ENCODE data around the gene IGF2BP2.
"Not testable (repeated sequence)": the region's sequence is repeated elsewhere in the genome, so short reads cannot be mapped to it uniquely, and the experiment has no call there.

IGF2BP2 gene

GRCh38 chr3:185711255-185711870 lies 113.5 kb downstream of the IGF2BP2 start:
- peak in 1 of 2 experiments; percentile 29 for DNase-seq (ENCODE audit: low read depth in 2 of 2)

- no peak for DNase-seq (ENCODE audit: low read depth in 2 of 2)
These were observed 115.4 kb downstream of the IGF2BP2 start for GRCh38 chr3:185709251-185709955.

- no peak for DNase-seq (ENCODE audit: low read depth in 2 of 2)
These were observed 116.5 kb downstream of the IGF2BP2 start for GRCh38 chr3:185708392-185708791.

- no peak for DNase-seq (ENCODE audit: low read depth in 2 of 2)
These were observed 119.3 kb downstream of the IGF2BP2 start for GRCh38 chr3:185705498-185705897.

GRCh38 chr3:185702262-185703225 lies 122.3 kb downstream of the IGF2BP2 start:
- no peak for DNase-seq (ENCODE audit: low read depth in 2 of 2)

GRCh38 chr3:185701611-185702261 lies 123.1 kb downstream of the IGF2BP2 start:
- no peak for DNase-seq (ENCODE audit: low read depth in 2 of 2)

GRCh38 chr3:185699927-185700326 lies 124.9 kb downstream of the IGF2BP2 start:
- DNase-seq (ENCODE audit: low read depth in 2 of 2): no peak

GRCh38 chr3:185697228-185697627 lies 127.6 kb downstream of the IGF2BP2 start:
- not testable (repeated sequence) for DNase-seq (ENCODE audit: low read depth in 2 of 2)

- no peak for DNase-seq (ENCODE audit: low read depth in 2 of 2)
These were observed 128.8 kb downstream of the IGF2BP2 start for GRCh38 chr3:185696039-185696438.

- peak in 1 of 2 experiments; percentile 34 for DNase-seq (ENCODE audit: low read depth in 2 of 2)
These were observed 130.7 kb downstream of the IGF2BP2 start for GRCh38 chr3:185693985-185694653.

- no peak for DNase-seq (ENCODE audit: low read depth in 2 of 2)
These were observed 133.2 kb downstream of the IGF2BP2 start for GRCh38 chr3:185691622-185692021.

GRCh38 chr3:185687271-185687878 lies 137.5 kb downstream of the IGF2BP2 start:
- peak; percentile 29 to 33 for DNase-seq (ENCODE audit: low read depth in 2 of 2)

GRCh38 chr3:185685231-185686035 lies 139.4 kb downstream of the IGF2BP2 start:
- DNase-seq (ENCODE audit: low read depth in 2 of 2): no peak

GRCh38 chr3:185680231-185680630 lies 144.6 kb downstream of the IGF2BP2 start:
- DNase-seq (ENCODE audit: low read depth in 2 of 2): peak in 1 of 2 experiments; percentile 29

GRCh38 chr3:185678027-185678426 lies 146.8 kb downstream of the IGF2BP2 start:
- DNase-seq (ENCODE audit: low read depth in 2 of 2): no peak

GRCh38 chr3:185677146-185677829 lies 147.6 kb downstream of the IGF2BP2 start:
- DNase-seq (ENCODE audit: low read depth in 2 of 2): peak; percentile 45 to 57

- no peak for DNase-seq (ENCODE audit: low read depth in 2 of 2)
These were observed 157.3 kb downstream of the IGF2BP2 start for GRCh38 chr3:185667574-185667973.

- no peak for DNase-seq (ENCODE audit: low read depth in 2 of 2)
These were observed 160.9 kb downstream of the IGF2BP2 start for GRCh38 chr3:185663929-185664328.

- no peak for DNase-seq (ENCODE audit: low read depth in 2 of 2)
These were observed 163.1 kb downstream of the IGF2BP2 start for GRCh38 chr3:185661772-185662171.

Measured in fibroblast of skin of left quadriceps (primary cell).